Inflammatory macrophage treated with lipopolysaccharide for 4 hours (primary cell): ENCODE results near the gene APBA3.

ENCODE experiments used
- DNase-seq: peaks from one replicate; pipeline ENCODE4 v3.0.0-alpha.2; 2020

The APBA3 gene

DNA sequence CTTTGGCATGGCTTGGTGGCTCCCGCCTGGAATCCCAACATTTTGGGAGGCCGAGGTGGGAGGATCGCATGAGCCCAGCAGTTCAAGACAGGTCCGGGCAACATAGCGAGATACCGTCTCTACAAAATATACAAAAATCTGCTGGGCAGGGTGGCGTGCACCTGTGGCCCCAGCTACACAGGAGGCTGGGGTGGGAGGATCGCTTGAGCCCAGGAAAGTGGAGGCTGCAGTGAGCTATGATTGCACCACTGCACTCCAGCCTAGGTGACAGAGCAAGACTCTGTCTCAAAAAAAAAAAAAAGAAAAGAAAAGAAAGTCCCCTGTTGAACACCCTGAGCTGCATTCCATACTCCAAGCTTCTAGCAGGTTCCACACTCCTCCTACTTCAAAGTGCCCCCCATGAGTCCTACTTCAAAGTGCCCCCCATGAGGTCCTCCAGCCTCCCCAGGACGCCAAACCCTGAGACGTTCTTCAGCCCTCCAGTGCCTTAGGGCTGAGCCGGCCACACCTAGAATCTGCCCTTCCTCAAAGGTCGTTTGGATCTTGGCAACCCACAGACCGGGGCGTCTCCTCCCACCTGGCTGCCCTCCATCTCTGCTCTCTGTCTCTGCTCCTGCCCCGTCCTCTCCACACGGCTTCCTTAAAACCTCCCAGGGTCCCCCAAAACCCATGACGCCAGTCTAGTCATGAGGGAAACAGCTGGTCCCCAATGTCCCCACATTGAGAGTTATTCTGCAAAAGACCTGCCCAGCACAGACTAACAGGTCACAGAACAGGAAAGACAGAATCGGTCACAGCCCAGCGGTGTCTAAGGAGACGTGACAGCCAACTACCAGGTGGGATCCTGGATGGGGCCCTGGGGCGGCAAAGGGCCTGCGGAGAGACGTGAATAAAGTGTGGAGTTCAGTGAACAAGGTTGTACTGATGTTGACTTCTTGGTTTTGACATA, 48.6 kb downstream of the APBA3 start:
- DNase-seq: no peak

DNA sequence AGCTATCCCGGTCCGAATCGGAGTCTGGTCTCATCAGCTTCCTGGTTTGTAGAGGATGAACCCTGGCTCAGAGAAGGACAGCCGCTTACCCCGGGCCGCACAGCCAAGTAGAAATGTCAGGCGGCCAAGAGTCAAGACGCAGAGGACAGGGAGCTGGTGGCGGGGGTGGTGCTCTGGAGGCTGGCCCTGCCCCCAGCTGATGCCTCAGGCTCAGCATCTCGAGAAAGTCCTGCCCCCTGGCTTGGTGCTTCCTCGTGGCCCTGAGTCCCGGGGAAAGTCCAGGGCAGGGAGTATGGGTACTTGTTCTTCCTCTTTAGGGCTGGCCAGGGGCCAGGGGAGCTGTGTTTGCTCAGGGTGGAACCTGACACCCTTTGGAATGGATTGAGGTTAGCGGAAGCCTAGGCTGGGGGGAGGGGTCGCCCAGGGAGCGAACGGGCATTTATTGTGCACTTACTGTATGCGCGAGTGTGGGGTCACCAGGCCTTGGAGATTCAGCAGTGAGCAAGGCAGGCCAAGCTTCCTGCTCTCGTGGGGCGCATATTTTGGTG, 51.2 kb downstream of the APBA3 start:
- DNase-seq: peak; percentile 98

DNA sequence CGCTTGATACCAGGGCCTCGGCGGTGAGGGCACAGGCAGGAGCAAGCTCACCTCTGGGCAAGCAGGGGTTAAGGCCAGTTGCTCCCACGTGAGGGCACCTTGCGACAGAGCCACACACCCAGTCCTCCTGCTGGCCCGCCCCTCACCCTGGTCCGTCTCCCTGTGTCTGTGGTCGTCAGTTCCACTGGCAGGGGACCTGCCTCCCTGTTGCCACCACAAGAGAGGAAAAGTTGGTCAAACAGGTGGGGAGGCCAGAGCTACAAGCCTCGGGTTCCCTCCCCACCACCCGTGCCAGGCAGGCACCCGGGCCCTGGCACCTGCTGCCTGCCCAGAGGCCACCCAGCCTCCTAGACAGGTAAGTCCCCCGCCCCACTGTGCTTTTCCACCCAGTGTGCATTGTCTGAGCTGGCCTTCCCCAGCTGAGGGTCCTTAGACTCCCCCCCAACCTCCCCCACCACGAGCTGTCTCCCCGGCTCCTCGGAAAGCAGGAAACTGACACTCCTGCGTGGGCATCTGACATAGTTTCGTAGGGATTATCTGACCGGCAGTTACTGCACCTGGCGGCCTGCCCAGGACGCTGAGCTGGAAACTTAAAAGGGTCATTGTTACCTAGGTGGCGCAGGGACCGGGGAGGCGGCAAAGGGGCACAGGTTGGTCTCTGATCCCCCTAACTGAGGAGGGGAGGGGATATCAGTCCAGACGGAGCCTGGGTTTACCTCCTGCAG, 53.1 kb downstream of the APBA3 start, which contains the start of gene TJP3:
TSS of gene TJP3 (plus strand) at position 178 of the 725 bp plus-strand sequence. CDS start 20,049 bp downstream, outside the sequence.
- no peak for DNase-seq

DNA sequence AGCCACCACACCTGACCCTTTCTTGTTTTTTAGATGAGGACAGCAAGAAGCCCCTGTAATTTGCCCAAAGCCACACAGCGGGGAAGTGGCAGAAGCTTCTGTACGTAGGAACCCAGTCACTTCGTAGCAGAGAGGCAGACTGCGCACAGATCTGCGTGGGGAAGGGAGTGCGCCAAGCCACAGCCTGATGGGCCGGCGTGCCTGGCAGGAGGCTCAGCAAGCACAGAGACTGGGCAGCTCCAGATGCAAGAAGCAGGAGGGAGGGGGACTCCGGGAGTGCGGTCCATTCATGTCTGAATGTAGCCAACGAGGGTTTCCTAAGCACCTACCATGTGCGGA, 53.7 kb downstream of the APBA3 start:
- DNase-seq: no peak

DNA sequence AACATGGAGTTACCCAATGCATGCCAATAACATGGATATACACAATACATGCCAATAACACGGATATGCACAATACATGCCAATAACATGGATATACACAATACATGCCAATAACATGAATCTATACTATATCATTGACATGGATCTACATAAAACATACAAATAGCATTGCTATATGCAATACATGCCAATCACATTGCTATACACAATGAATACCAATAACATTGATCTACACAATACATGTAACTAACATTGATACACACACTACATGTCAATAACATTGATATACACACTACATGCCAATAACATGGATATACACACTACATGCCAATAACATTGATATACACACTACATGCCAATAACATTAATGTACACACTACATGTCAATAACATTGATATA, 60.3 kb downstream of the APBA3 start:
- DNase-seq: no peak
